ENCODE results near the gene LMF2.

DNA sequence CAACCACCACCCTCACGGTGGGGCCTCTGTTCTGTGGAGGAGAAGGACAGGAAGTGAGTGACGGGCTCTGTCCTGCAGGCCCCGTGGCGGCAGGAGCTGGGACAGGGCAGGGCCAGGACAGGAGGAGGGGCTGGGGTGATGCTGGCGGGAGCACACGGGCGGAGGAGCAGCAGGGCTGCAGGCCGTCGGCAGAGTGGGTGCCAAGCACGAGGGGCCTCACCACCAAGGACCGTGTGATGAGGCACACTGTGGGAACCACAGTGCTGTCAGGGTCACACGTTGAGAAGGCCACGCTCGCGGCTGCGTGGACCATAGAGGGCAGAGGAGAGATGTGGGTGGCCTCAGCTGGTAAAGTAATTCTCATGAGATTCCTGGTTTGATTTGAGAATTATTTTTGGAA is 9.4 kb upstream of the LMF2 start:
- no peak for TF ChIP-seq GABPA (IDR thresholded peaks at IDR 0.05; ENCODE audit: low read depth)
- TF ChIP-seq RXRA (IDR thresholded peaks at IDR 0.05; ENCODE audit: borderline replicate concordance, low read depth), result no peak
